ENCODE results near the gene SLC35G4.
"Not testable (repeated sequence)": the region's sequence is repeated elsewhere in the genome, so short reads cannot be mapped to it uniquely, and the experiment has no call there.

- not testable (repeated sequence) for TF ChIP-seq CTCF (IDR thresholded peaks at IDR 0.05 in 4 of 5, conservative IDR thresholded peaks at IDR 0.05 in 1 of 5); POLR2A (IDR thresholded peaks at IDR 0.05)
These were observed 37.9 kb downstream of the SLC35G4 start for GRCh38 chr18:11647310-11647709.
